HG03378 (cell line): ENCODE data around the gene KCNE3.
A peak's percentile ranks its signal among the peaks of the same experiment; 100 is the strongest.

Source experiments
- ATAC-seq: cut with Tn5 transposase; IDR thresholded peaks from one replicate; pipeline ENCODE4 v1.9.1; 2021; ENCODE audit warnings: mild to moderate bottlenecking, moderate library complexity; ENCODE audit not compliant: unreplicated experiment

Gene KCNE3

GRCh38 chr11:74466916-74467885 lies at the start of gene KCNE3:
KCNE3 (minus strand) TSS chr11:74467549; CDS start chr11:74457563, 9,986 bp downstream.
- ATAC-seq, result no peak

- no peak for ATAC-seq
Measured at GRCh38 chr11:74507582-74507981, 40.2 kb upstream of the KCNE3 start.

GRCh38 chr11:74506823-74507222 lies 39.5 kb upstream of the KCNE3 start:
- ATAC-seq, result no peak

- ATAC-seq, result no peak
Measured at GRCh38 chr11:74505911-74506310, 38.6 kb upstream of the KCNE3 start.

- ATAC-seq, result no peak
Measured at GRCh38 chr11:74504100-74504691, 36.8 kb upstream of the KCNE3 start.

GRCh38 chr11:74494916-74495315 lies 27.6 kb upstream of the KCNE3 start:
- ATAC-seq, result no peak

- no peak for ATAC-seq
Measured at GRCh38 chr11:74493791-74494630, 26.7 kb upstream of the KCNE3 start.

GRCh38 chr11:74492974-74493790 lies 25.8 kb upstream of the KCNE3 start, which contains the start of gene LIPT2:
LIPT2 (minus strand) TSS chr11:74493724; CDS start chr11:74493703, 21 bp downstream.
- ATAC-seq, result peak; percentile 83

GRCh38 chr11:74492084-74492483 lies 24.7 kb upstream of the KCNE3 start:
- ATAC-seq, result no peak

GRCh38 chr11:74490941-74491340 lies 23.6 kb upstream of the KCNE3 start:
- ATAC-seq, result no peak

- no peak for ATAC-seq
Measured at GRCh38 chr11:74487875-74488274, 20.5 kb upstream of the KCNE3 start.

- ATAC-seq, result no peak
Measured at GRCh38 chr11:74485868-74486267, 18.5 kb upstream of the KCNE3 start.

GRCh38 chr11:74480688-74481417 lies 13.5 kb upstream of the KCNE3 start:
- no peak for ATAC-seq

- no peak for ATAC-seq
Measured at GRCh38 chr11:74479732-74480123, 12.4 kb upstream of the KCNE3 start.

- no peak for ATAC-seq
Measured at GRCh38 chr11:74478877-74479731, 11.8 kb upstream of the KCNE3 start.

GRCh38 chr11:74476536-74476935 lies 9.2 kb upstream of the KCNE3 start:
- ATAC-seq, result no peak

GRCh38 chr11:74474316-74474715 lies 7.0 kb upstream of the KCNE3 start:
- no peak for ATAC-seq

GRCh38 chr11:74473382-74474173 lies 6.2 kb upstream of the KCNE3 start:
- no peak for ATAC-seq
